Heart left ventricle (tissue), 16 donors: Measurements from ENCODE around the gene TVP23A. TPM values are rescaled to one million over a fixed set of nuclear protein-coding genes. Genes with fewer than 3 reads are reported as not detected.

ENCODE experiments used
- ATAC-seq, 4 donors: fragments of 200-7000 bp; cut with Tn5 transposase; one replicate each; pipeline ENCODE4 v1.9.1; 2020 to 2022; ENCODE audit warnings: moderate library complexity in 4 of 4, mild to moderate bottlenecking in 3 of 4, moderate number of reproducible peaks in 1 of 4
- DNase-seq, 5 donors: peaks; one replicate each; pipeline ENCODE4 v3.0.0-alpha.2; 2020
- H3K27ac ChIP-seq, 12 donors: fragments of 200-600 bp; sonication (generic) in 4 of 12; one replicate each; pipeline versions ENCODE4 v1.5.0 to v1.8.0; 2016 to 2022; ENCODE audit warnings: mild to moderate bottlenecking in 2 of 12
- H3K27me3 ChIP-seq, 9 donors: fragments of 200-600 bp; sonication (generic) in 2 of 9; one replicate each; pipeline versions ENCODE4 v1.5.1 to v1.8.0; 2016 to 2022; ENCODE audit warnings: mild to moderate bottlenecking in 3 of 9
- H3K36me3 ChIP-seq, 9 donors: fragments of 200-600 bp; sonication (generic) in 2 of 9; one replicate each; pipeline versions ENCODE4 v1.5.0 to v1.8.0; 2018 to 2022; ENCODE audit warnings: mild to moderate bottlenecking in 2 of 9
- H3K4me1 ChIP-seq, 12 donors: fragments of 200-600 bp; sonication (generic) in 4 of 12; one replicate each; pipeline versions ENCODE4 v1.5.0 to v1.8.0; 2016 to 2022; ENCODE audit warnings: mild to moderate bottlenecking in 3 of 12
- H3K4me3 ChIP-seq, 12 donors: fragments of 200-600 bp; sonication (generic) in 4 of 12; one replicate each; pipeline versions ENCODE4 v1.5.0 to v1.8.0; 2017 to 2022; ENCODE audit warnings: mild to moderate bottlenecking in 9 of 12, moderate library complexity in 4 of 12
- H3K9me3 ChIP-seq, 12 donors: fragments of 200-600 bp; sonication (generic) in 4 of 12; one replicate each; pipeline versions ENCODE4 v1.5.0 to v1.8.0; 2016 to 2022; ENCODE audit warnings: mild to moderate bottlenecking in 1 of 12
- CTCF ChIP-seq, 12 donors: fragments of 200-600 bp; sonication (generic) in 4 of 12; IDR thresholded peaks; one replicate each; pipeline versions ENCODE4 v1.5.0 to v1.8.0; 2018 to 2022; ENCODE audit warnings: antibody characterized with exemption in 12 of 12, mild to moderate bottlenecking in 5 of 12
- POLR2A ChIP-seq, 2 donors: fragments of 450-650 bp; IDR thresholded peaks; one replicate each; pipeline ENCODE4 v1.6.1; 2017; ENCODE audit warnings: antibody characterized with exemption in 2 of 2, mild to moderate bottlenecking in 2 of 2, moderate library complexity in 2 of 2
- WGBS, 4 donors: extraction: QIAGEN DNeasy Blood & Tissue Kit in 2 of 4; methylation state at CpG; one replicate each; pipeline versions ENCODE4 v1.1.5 to v1.1.7; 2013 to 2018; 5-methylcytosine and 5-hydroxymethylcytosine counted together
- intact Hi-C, 10 donors: fragments of 100-400 bp; cut with DNase I; formaldehyde crosslinking; loops; one replicate each; pipeline versions ENCODE4 v1.11.1 to v1.14.2; 2022
- polyA plus RNA-seq, 2 donors: library from polyadenylated mRNA; stranded (reverse); fragments of 200-250 nt; gene quantifications; one replicate each; pipeline ENCODE4 v1.2.3, GENCODE V29; 2013
- total RNA-seq, 9 donors: library from RNA; depleted of rRNA in 2 of 9; stranded (reverse); fragments of >200 nt in 2 of 9; fragmentation: NEBNext Ultra II Directional in 3 of 9; extraction: Animal tissue kit (Norgen Biotek cat#: 25700) in 3 of 9; gene quantifications; one replicate each; pipeline versions ENCODE4 v1.1.0 to v1.2.4, GENCODE V29; 2016 to 2023
- donor health status: ischemic (EF 13 %, LVEDD 7.1; RV severe dilation, severe dysfunction).
- donor health status: healthy with polysubstance abuse.
- donor health status: DM: no; HTN: yes; CAD: no.
- donor health status: DM: no; HTN: no; CAD: no.
- donor health status: ischemic (EF 25% LVEDD 6.9; RV normal size, moderate dysfunction).
- donor health status: ischemic (EF 25% LVEDD 5.7; RV mildly dilated, moderate dysfunction).
- donor health status: healthy.
- donor health status: DM: yes; HTN: yes; CAD: no.
- donor health status: ischemic (EF 35%, LVEDD 5.7; RV mildly dilated, moderate dysfunction).
- donor health status: nonischemic (EF 11% LVEDD 7.7; RV severe dilation, severe dysfunction).
- donor health status: DM: yes; HTN: yes; CAD: no.
- donor health status: PGD.
- donor health status: ischemic (EF 29% LVEDD 5.4; RV normal size, mild dysfunction).
- donor health status: nonischemic (EF 23%, LVEDD 6.1; RV moderate dilation, normal function).

The TVP23A gene
- total and polyA plus RNA-seq, 11 donors = 0.08 to 0.95 (median 0.30) TPM; not detected in 4

GRCh38 chr16:10865991-10866966 lies 47.7 kb upstream of the TVP23A start:
- intact Hi-C loops = loop anchor here in 2 of 10 donors (2.0 to 5.0 kb wide), 2 partner anchors 33 to 34 kb away; no protein-coding TSS in a partner anchor
- DNase-seq (peak in 4 of 5 donors; percentile 21 to 74 (median 55)), ATAC-seq (peak in 1 of 4 donors; percentile 11)
- Histone ChIP-seq H3K36me3 (no peaks in the 10 kb centered on the region), H3K4me3 (peak overlapping the region in 8 of 12 donors; percentile 9 to 40 (median 30)), H3K27me3 (peaks cover 0 to 9% (median 0%) of the 10 kb centered on the region in 9 donors), H3K27ac (peak overlapping the region in 5 of 12 donors; percentile 17 to 92 (median 25)), H3K4me1 (peaks cover 0 to 68% (median 22%) of the 10 kb centered on the region in 12 donors), H3K9me3 (no peaks in the 10 kb centered on the region)
- TF ChIP-seq CTCF (IDR thresholded peaks at IDR 0.05) (no peak), POLR2A (IDR thresholded peaks at IDR 0.05) (no peak)
- 70 to 84% (median 76%) methylated on average over 11 to 13 of the region's 13 CpGs for whole genome bisulfite sequencing, 4 donors

GRCh38 chr16:10862438-10862837 lies 43.8 kb upstream of the TVP23A start:
- H3K27ac ChIP-seq = no peak overlapping the region
- TF ChIP-seq POLR2A (IDR thresholded peaks at IDR 0.05) (no peak), CTCF (IDR thresholded peaks at IDR 0.05) (no peak)
- peaks cover 0 to 9% (median 0%) of the 10 kb centered on the region in 9 donors for H3K27me3 ChIP-seq
- DNase-seq (peak in 4 of 5 donors; percentile 42 to 69 (median 50)), ATAC-seq (peak; percentile 54 to 80 (median 70))
- WGBS, 4 donors = 69 to 79% (median 76%) methylated on average over 2 of the region's 2 CpGs
- H3K4me3 ChIP-seq = no peak overlapping the region
- peaks cover 0 to 29% (median 2%) of the 10 kb centered on the region in 12 donors for H3K4me1 ChIP-seq
- intact Hi-C loops = no loop called here
- H3K36me3 ChIP-seq = no peaks in the 10 kb centered on the region
- no peaks in the 10 kb centered on the region for H3K9me3 ChIP-seq

- H3K4me1 ChIP-seq = peaks cover 0 to 10% (median 0%) of the 10 kb centered on the region in 12 donors
- intact Hi-C loops = no loop called here
- WGBS, 4 donors = 80 to 90% (median 87%) methylated on average over 6 of the region's 6 CpGs
- no peaks in the 10 kb centered on the region for H3K36me3 ChIP-seq
- TF ChIP-seq CTCF (IDR thresholded peaks at IDR 0.05) = no peak
- TF ChIP-seq POLR2A (IDR thresholded peaks at IDR 0.05) = no peak
- no peak for DNase-seq
- H3K9me3 ChIP-seq = no peaks in the 10 kb centered on the region
- no peaks in the 10 kb centered on the region for H3K27me3 ChIP-seq
- no peak overlapping the region for H3K4me3 ChIP-seq
- no peak for ATAC-seq
- H3K27ac ChIP-seq = no peak overlapping the region
Measured at GRCh38 chr16:10859658-10860057, 41.1 kb upstream of the TVP23A start.

GRCh38 chr16:10859020-10859419 lies 40.4 kb upstream of the TVP23A start:
- Histone ChIP-seq H3K27me3 (no peaks in the 10 kb centered on the region), H3K9me3 (no peaks in the 10 kb centered on the region), H3K36me3 (no peaks in the 10 kb centered on the region), H3K4me3 (no peak overlapping the region), H3K4me1 (peaks cover 0 to 10% (median 0%) of the 10 kb centered on the region in 12 donors), H3K27ac (no peak overlapping the region)
- ATAC-seq = no peak
- intact Hi-C loops = no loop called here
- TF ChIP-seq CTCF (IDR thresholded peaks at IDR 0.05) (no peak), POLR2A (IDR thresholded peaks at IDR 0.05) (no peak)
- 46 to 93% (median 62%) methylated on average over 2 of the region's 2 CpGs for WGBS, 4 donors
- DNase-seq = no peak
